H9 (cell line): ENCODE data around the gene NEK5. TPM values are rescaled to one million over a fixed set of nuclear protein-coding genes. Genes with fewer than 3 reads are reported as not detected.

Experiments used
- DNase-seq: peaks from one replicate; pipeline ENCODE4 v3.0.0-alpha.2; 2017
- H2AFZ ChIP-seq: one replicate; pipeline ENCODE4 v1.6.1; 2013; ENCODE audit warnings: mild to moderate bottlenecking, low read length, control low read depth, moderate library complexity
- H2AK5ac ChIP-seq: 2 replicates; pipeline ENCODE4 v1.6.1; 2013; ENCODE audit warnings: low read length, control low read depth, mixed read lengths; ENCODE audit not compliant: insufficient read length
- H2BK120ac ChIP-seq: one replicate; pipeline ENCODE4 v1.6.1; 2013; ENCODE audit warnings: low read depth, mild to moderate bottlenecking, low read length, control low read depth, inconsistent platforms; ENCODE audit not compliant: poor library complexity, severe bottlenecking
- H2BK12ac ChIP-seq: 2 replicates; pipeline ENCODE4 v1.6.1; 2013; ENCODE audit warnings: low read length, control low read depth, mixed read lengths, low read depth; ENCODE audit not compliant: insufficient read length
- H2BK15ac ChIP-seq: 2 replicates; pipeline ENCODE4 v1.6.1; 2013; ENCODE audit warnings: low read depth, low read length, control low read depth
- H2BK20ac ChIP-seq: one replicate; pipeline ENCODE4 v1.6.1; 2013; ENCODE audit warnings: low read depth, mild to moderate bottlenecking, low read length, control low read depth, inconsistent platforms; ENCODE audit not compliant: poor library complexity, severe bottlenecking
- H2BK5ac ChIP-seq: 2 replicates; pipeline ENCODE4 v1.6.1; 2013; ENCODE audit warnings: low read length, control low read depth, mixed read lengths; ENCODE audit not compliant: insufficient read length
- H3K14ac ChIP-seq: 2 replicates; pipeline ENCODE4 v1.6.1; 2013; ENCODE audit warnings: low read length, control low read depth; ENCODE audit not compliant: insufficient read depth
- H3K18ac ChIP-seq: 2 replicates; pipeline ENCODE4 v1.6.1; 2013; ENCODE audit warnings: low read depth, mild to moderate bottlenecking, mixed read lengths, low read length, control low read depth; ENCODE audit not compliant: insufficient read length
- H3K23ac ChIP-seq: 2 replicates; pipeline ENCODE4 v1.6.1; 2013; ENCODE audit warnings: low read length, control low read depth, mixed read lengths, low read depth; ENCODE audit not compliant: insufficient read length
- H3K23me2 ChIP-seq: 2 replicates; pipeline ENCODE4 v1.6.1; 2013; ENCODE audit warnings: low read depth, mild to moderate bottlenecking, mixed read lengths, low read length, control low read depth; ENCODE audit not compliant: insufficient read length, poor library complexity, severe bottlenecking
- H3K27ac ChIP-seq: 2 replicates; pipeline ENCODE4 v1.5.1; 2013; ENCODE audit warnings: low read length, control low read depth, mixed read lengths, low read depth; ENCODE audit not compliant: insufficient read length
- H3K27me3 ChIP-seq: 2 replicates; pipeline ENCODE4 v1.6.1; 2013; ENCODE audit warnings: low read length, control low read depth, inconsistent platforms; ENCODE audit not compliant: insufficient read depth
- H3K4ac ChIP-seq: 2 replicates; pipeline ENCODE4 v1.6.1; 2013; ENCODE audit warnings: low read depth, mild to moderate bottlenecking, control low read depth, inconsistent platforms, low read length, moderate library complexity
- H3K4me1 ChIP-seq: 2 replicates; pipeline ENCODE4 v1.6.1; 2013; ENCODE audit warnings: low read length, control low read depth, inconsistent platforms; ENCODE audit not compliant: insufficient read depth
- H3K4me2 ChIP-seq: 2 replicates; pipeline ENCODE4 v1.6.1; 2013; ENCODE audit warnings: low read length, control low read depth, mixed read lengths; ENCODE audit not compliant: insufficient read length, insufficient read depth
- H3K56ac ChIP-seq: 2 replicates; pipeline ENCODE4 v1.6.1; 2013; ENCODE audit warnings: low read depth, mild to moderate bottlenecking, mixed read lengths, low read length, control low read depth; ENCODE audit not compliant: insufficient read length
- H3K79me1 ChIP-seq: 2 replicates; pipeline ENCODE4 v1.6.1; 2013; ENCODE audit warnings: low read depth, mild to moderate bottlenecking, moderate library complexity, low read length, control low read depth, inconsistent platforms; ENCODE audit not compliant: insufficient read depth, poor library complexity, severe bottlenecking
- H3K79me2 ChIP-seq: 2 replicates; pipeline ENCODE4 v1.6.1; 2013; ENCODE audit warnings: low read length, control low read depth, inconsistent platforms; ENCODE audit not compliant: insufficient read depth
- H3K9ac ChIP-seq: 2 replicates; pipeline ENCODE4 v1.6.1; 2013; ENCODE audit warnings: low read length, control low read depth, mixed read lengths; ENCODE audit not compliant: insufficient read length; ENCODE audit errors: extremely low read depth
- H3K9me3 ChIP-seq: one replicate; pipeline ENCODE4 v1.6.1; 2013; ENCODE audit warnings: low read depth, low read length, inconsistent platforms; ENCODE audit not compliant: control insufficient read depth
- H3T11ph ChIP-seq: one replicate; pipeline ENCODE4 v1.6.1; 2013; ENCODE audit warnings: mild to moderate bottlenecking, low read length, control low read depth, inconsistent platforms
- H4K20me1 ChIP-seq: one replicate; pipeline ENCODE4 v1.6.1; 2013; ENCODE audit not compliant: control insufficient read depth, insufficient read length, insufficient read depth
- H4K5ac ChIP-seq: 2 replicates; pipeline ENCODE4 v1.6.1; 2013; ENCODE audit warnings: low read depth, mild to moderate bottlenecking, mixed read lengths, low read length, control low read depth; ENCODE audit not compliant: insufficient read length
- H4K8ac ChIP-seq: replicated peaks from 2 replicates; pipeline ENCODE4 v1.6.1; 2013; ENCODE audit warnings: low read length, control low read depth, mixed read lengths, low read depth; ENCODE audit not compliant: insufficient read length
- H4K91ac ChIP-seq: 2 replicates; pipeline ENCODE4 v1.6.1; 2013; ENCODE audit warnings: low read depth, mild to moderate bottlenecking, moderate library complexity, mixed read lengths, low read length, control low read depth; ENCODE audit not compliant: insufficient read length
- H3K27ac Mint-ChIP-seq, 3 experiments: 2 replicates in 2 of 3; 3 replicates in 1 of 3; pipeline ENCODE4 v1.8.0; 2020 to 2021; ENCODE audit warnings: mixed read lengths in 3 of 3, mild to moderate bottlenecking in 1 of 3, moderate library complexity in 1 of 3
- H3K27me3 Mint-ChIP-seq: 2 replicates; pipeline ENCODE4 v1.8.0; 2021; ENCODE audit warnings: low read depth, mild to moderate bottlenecking, moderate library complexity, mixed read lengths
- H3K36me3 Mint-ChIP-seq, 3 experiments: 2 replicates in 2 of 3; 3 replicates in 1 of 3; pipeline ENCODE4 v1.8.0; 2020 to 2021; ENCODE audit warnings: low read depth in 3 of 3, mixed read lengths in 3 of 3; ENCODE audit not compliant: insufficient read depth in 1 of 3
- H3K4me1 Mint-ChIP-seq, 2 experiments: 2 replicates each; pipeline ENCODE4 v1.8.0; 2020; ENCODE audit warnings: mixed read lengths in 2 of 2
- H3K4me3 Mint-ChIP-seq, 2 experiments: 2 replicates in 1 of 2; 3 replicates in 1 of 2; pipeline ENCODE4 v1.8.0; 2020 to 2021; ENCODE audit warnings: mild to moderate bottlenecking in 2 of 2, mixed read lengths in 2 of 2, moderate library complexity in 1 of 2
- H3K9me3 Mint-ChIP-seq, 2 experiments: 2 replicates in 1 of 2; 3 replicates in 1 of 2; pipeline ENCODE4 v1.8.0; 2020; ENCODE audit warnings: mild to moderate bottlenecking in 2 of 2, mixed read lengths in 2 of 2, moderate library complexity in 1 of 2
- WGBS: extraction: QIAGEN DNeasy Blood & Tissue Kit; methylation state at CpG from one replicate; pipeline ENCODE4 v1.1.7; 2013; ENCODE audit warnings: missing lambda C conversion rate, low lambda C conversion rate, mixed read lengths; ENCODE audit not compliant: insufficient read length; ENCODE audit errors: extremely low coverage; 5-methylcytosine and 5-hydroxymethylcytosine counted together
- total RNA-seq: library from RNA; stranded (reverse); gene quantifications from 2 replicates; pipeline ENCODE4 v1.2.1, GENCODE V29; 2021
- TF ChIP-seq, protein P1 (sequence below): fragments of 200-600 bp; sonication (generic); conservative IDR thresholded peaks from 3 replicates; pipeline ENCODE4 v1.8.0; 2021; ENCODE audit warnings: antibody characterized with exemption, mild to moderate bottlenecking

Gene NEK5
- total RNA-seq, 1 experiment from 2014 or later, result 0.26 TPM

DNA sequence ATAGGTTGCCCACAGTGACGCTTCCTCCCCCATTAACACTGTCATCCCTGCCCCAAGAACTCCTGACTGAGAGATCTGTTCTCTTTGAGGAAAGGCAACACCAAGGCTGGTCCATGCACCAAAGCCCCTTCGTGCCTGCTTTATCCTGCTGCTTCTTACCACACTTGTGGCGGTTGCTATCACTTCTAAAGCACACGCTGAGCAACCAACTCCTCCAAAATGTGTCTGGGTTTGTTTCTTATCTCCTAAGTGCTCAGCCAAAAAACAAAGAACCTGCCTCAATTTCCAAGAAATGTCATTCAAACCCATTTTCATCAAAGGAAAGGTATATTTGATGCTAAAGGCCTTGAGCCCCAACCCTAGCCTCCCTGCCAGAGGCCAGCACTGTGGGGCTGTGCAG, 132.2 kb downstream of the NEK5 start:
- Histone ChIP-seq H2BK15ac (no peak overlapping the region), H2AK5ac (no peak overlapping the region), H4K8ac (no peak overlapping the region), H3K27me3 (no peaks in the 10 kb centered on the region), H4K20me1 (no peaks in the 10 kb centered on the region), H3K79me1 (no peaks in the 10 kb centered on the region), H2BK5ac (no peak overlapping the region), H3K27ac (no peak overlapping the region), H3K9ac (no peak overlapping the region), H3K4me1 (peaks cover 8% of the 10 kb centered on the region; the same call in 1 of the 2 replicates), H4K91ac (no peak overlapping the region), H4K5ac (no peak overlapping the region), H3K23ac (no peak overlapping the region), H3K18ac (no peak overlapping the region), H3K14ac (no peak overlapping the region), H3K23me2 (no peaks in the 10 kb centered on the region), H2BK20ac (no peak overlapping the region), H2BK120ac (no peak overlapping the region), H3K4ac (no peak overlapping the region), H3K9me3 (no peaks in the 10 kb centered on the region), H2AFZ (no peak overlapping the region), H3K56ac (no peak overlapping the region), H3K4me2 (no peak overlapping the region), H3T11ph (no peak overlapping the region), H3K79me2 (no peaks in the 10 kb centered on the region), H2BK12ac (no peak overlapping the region)
- H3K27me3 Mint-ChIP-seq, result peaks cover 1% of the 10 kb centered on the region; the same call in 1 of the 2 replicates
- TF ChIP-seq, protein P1, sequence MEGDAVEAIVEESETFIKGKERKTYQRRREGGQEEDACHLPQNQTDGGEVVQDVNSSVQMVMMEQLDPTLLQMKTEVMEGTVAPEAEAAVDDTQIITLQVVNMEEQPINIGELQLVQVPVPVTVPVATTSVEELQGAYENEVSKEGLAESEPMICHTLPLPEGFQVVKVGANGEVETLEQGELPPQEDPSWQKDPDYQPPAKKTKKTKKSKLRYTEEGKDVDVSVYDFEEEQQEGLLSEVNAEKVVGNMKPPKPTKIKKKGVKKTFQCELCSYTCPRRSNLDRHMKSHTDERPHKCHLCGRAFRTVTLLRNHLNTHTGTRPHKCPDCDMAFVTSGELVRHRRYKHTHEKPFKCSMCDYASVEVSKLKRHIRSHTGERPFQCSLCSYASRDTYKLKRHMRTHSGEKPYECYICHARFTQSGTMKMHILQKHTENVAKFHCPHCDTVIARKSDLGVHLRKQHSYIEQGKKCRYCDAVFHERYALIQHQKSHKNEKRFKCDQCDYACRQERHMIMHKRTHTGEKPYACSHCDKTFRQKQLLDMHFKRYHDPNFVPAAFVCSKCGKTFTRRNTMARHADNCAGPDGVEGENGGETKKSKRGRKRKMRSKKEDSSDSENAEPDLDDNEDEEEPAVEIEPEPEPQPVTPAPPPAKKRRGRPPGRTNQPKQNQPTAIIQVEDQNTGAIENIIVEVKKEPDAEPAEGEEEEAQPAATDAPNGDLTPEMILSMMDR, result no peak
- no peaks in the 10 kb centered on the region for H3K9me3 Mint-ChIP-seq
- no peak overlapping the region for H3K27ac Mint-ChIP-seq
- H3K4me3 Mint-ChIP-seq, result no peak overlapping the region
- peaks cover 52 to 59% of the 10 kb centered on the region in 2 experiments for H3K4me1 Mint-ChIP-seq
- H3K36me3 Mint-ChIP-seq, result no peaks in the 10 kb centered on the region; a peak in 1 of 7 replicates
- no CpG with 5 or more reads among the region's 4 CpGs for WGBS
- DNase-seq, result no peak
